HEK293 (cell line): ENCODE data around the gene MDM4.

ENCODE experiments used
- BCL11A ChIP-seq: fragments of 450-650 bp; formaldehyde crosslinking; IDR thresholded peaks from 2 replicates; pipeline ENCODE4 v1.5.1; 2016; ENCODE audit warnings: low read depth, missing biosample characterization, missing genetic modification characterization
- HOXA7 ChIP-seq: sonication (generic); formaldehyde crosslinking; IDR thresholded peaks from 2 replicates; pipeline ENCODE4 v1.8.1; 2022; ENCODE audit warnings: missing genetic modification reagents, borderline replicate concordance
- KLF1 ChIP-seq: fragments of 450-650 bp; formaldehyde crosslinking; IDR thresholded peaks from 2 replicates; pipeline ENCODE4 v1.5.1; 2016; ENCODE audit warnings: missing biosample characterization, missing genetic modification characterization
- KLF8 ChIP-seq: fragments of 450-650 bp; formaldehyde crosslinking; IDR thresholded peaks from 2 replicates; pipeline ENCODE4 v1.5.1; 2016; ENCODE audit warnings: missing biosample characterization, missing genetic modification characterization
- TRIM28 ChIP-seq: IDR thresholded peaks from 2 replicates; pipeline ENCODE4 v1.6.1; 2011; ENCODE audit warnings: low read length, control low read depth, borderline replicate concordance
- ZBTB17 ChIP-seq: fragments of 450-650 bp; formaldehyde crosslinking; IDR thresholded peaks from 2 replicates; pipeline ENCODE4 v1.5.1; 2016; ENCODE audit warnings: missing biosample characterization, missing genetic modification characterization
- ZFP69B ChIP-seq: fragments of 450-650 bp; formaldehyde crosslinking; IDR thresholded peaks from 2 replicates; pipeline ENCODE4 v1.5.1; 2016; ENCODE audit warnings: missing biosample characterization, missing genetic modification characterization
- ZNF112 ChIP-seq: fragments of 450-650 bp; formaldehyde crosslinking; IDR thresholded peaks from 2 replicates; pipeline ENCODE4 v1.5.0; 2017; ENCODE audit warnings: missing biosample characterization, missing genetic modification characterization
- ZNF155 ChIP-seq: fragments of 450-650 bp; formaldehyde crosslinking; IDR thresholded peaks from 2 replicates; pipeline ENCODE4 v1.5.1; 2016; ENCODE audit warnings: missing biosample characterization, missing genetic modification characterization
- ZNF16 ChIP-seq: fragments of 450-650 bp; formaldehyde crosslinking; IDR thresholded peaks from 2 replicates; pipeline ENCODE4 v1.5.1; 2016; ENCODE audit warnings: low read depth, missing biosample characterization, missing genetic modification characterization
- ZNF266 ChIP-seq: fragments of 450-650 bp; formaldehyde crosslinking; IDR thresholded peaks from 2 replicates; pipeline ENCODE4 v1.5.1; 2016; ENCODE audit warnings: missing biosample characterization, missing genetic modification characterization, low read depth
- ZNF302 ChIP-seq: fragments of 450-650 bp; formaldehyde crosslinking; IDR thresholded peaks from 2 replicates; pipeline ENCODE4 v1.5.1; 2016; ENCODE audit warnings: missing biosample characterization, missing genetic modification characterization, low read depth
- ZNF324 ChIP-seq: fragments of 450-650 bp; formaldehyde crosslinking; IDR thresholded peaks from 2 replicates; pipeline ENCODE4 v1.5.1; 2016; ENCODE audit warnings: missing biosample characterization, missing genetic modification characterization
- ZNF394 ChIP-seq: fragments of 450-650 bp; formaldehyde crosslinking; IDR thresholded peaks from 2 replicates; pipeline ENCODE4 v1.5.1; 2016; ENCODE audit warnings: missing biosample characterization, missing genetic modification characterization, mild to moderate bottlenecking, moderate library complexity, borderline replicate concordance
- ZNF426 ChIP-seq: fragments of 450-650 bp; formaldehyde crosslinking; IDR thresholded peaks from 2 replicates; pipeline ENCODE4 v1.5.1; 2017; ENCODE audit warnings: missing biosample characterization, missing genetic modification characterization, mild to moderate bottlenecking, inconsistent platforms, moderate library complexity
- ZNF555 ChIP-seq: fragments of 450-650 bp; formaldehyde crosslinking; conservative IDR thresholded peaks from 2 replicates; pipeline ENCODE4 v1.5.1; 2017; ENCODE audit warnings: missing biosample characterization, mild to moderate bottlenecking, missing genetic modification characterization, inconsistent platforms
- ZNF558 ChIP-seq: fragments of 450-650 bp; formaldehyde crosslinking; IDR thresholded peaks from 2 replicates; pipeline ENCODE4 v1.5.1; 2016; ENCODE audit warnings: missing biosample characterization, missing genetic modification characterization
- ZNF626 ChIP-seq: fragments of 450-650 bp; sonication (Bioruptor Pico); formaldehyde crosslinking; IDR thresholded peaks from 2 replicates; pipeline ENCODE4 v1.5.1; 2018; ENCODE audit warnings: missing biosample characterization, missing genetic modification characterization, inconsistent platforms
- ZNF785 ChIP-seq: fragments of 450-650 bp; formaldehyde crosslinking; IDR thresholded peaks from 2 replicates; pipeline ENCODE4 v1.5.1; 2016; ENCODE audit warnings: missing biosample characterization, missing genetic modification characterization
- ZSCAN16 ChIP-seq: fragments of 450-650 bp; formaldehyde crosslinking; IDR thresholded peaks from 2 replicates; pipeline ENCODE4 v1.5.1; 2016; ENCODE audit warnings: missing biosample characterization, missing genetic modification characterization
- ZSCAN4 ChIP-seq: fragments of 450-650 bp; formaldehyde crosslinking; IDR thresholded peaks from 2 replicates; pipeline ENCODE4 v1.5.1; 2017; ENCODE audit warnings: missing biosample characterization, missing genetic modification characterization
- ZXDB ChIP-seq: fragments of 450-650 bp; formaldehyde crosslinking; IDR thresholded peaks from 2 replicates; pipeline ENCODE4 v1.5.1; 2016; ENCODE audit warnings: missing biosample characterization, missing genetic modification characterization
- TF ChIP-seq, protein P1 (sequence below): fragments of 450-650 bp; formaldehyde crosslinking; IDR thresholded peaks from 2 replicates; pipeline ENCODE4 v1.5.1; 2016; ENCODE audit warnings: missing biosample characterization, missing genetic modification characterization
- TF ChIP-seq, protein P2 (sequence below): fragments of 450-650 bp; formaldehyde crosslinking; IDR thresholded peaks from 2 replicates; pipeline ENCODE4 v1.5.1; 2016; ENCODE audit warnings: missing biosample characterization, missing genetic modification characterization
- TF ChIP-seq, protein P3 (sequence below): fragments of 450-650 bp; formaldehyde crosslinking; IDR thresholded peaks from 2 replicates; pipeline ENCODE4 v1.5.1; 2016; ENCODE audit warnings: missing biosample characterization, missing genetic modification characterization
- TF ChIP-seq, protein P4 (sequence below): fragments of 450-650 bp; IDR thresholded peaks from 2 replicates; pipeline ENCODE4 v1.5.1; 2018; ENCODE audit warnings: missing biosample characterization, mild to moderate bottlenecking, missing genetic modification characterization
- TF ChIP-seq, protein P5 (sequence below): fragments of 450-650 bp; formaldehyde crosslinking; IDR thresholded peaks from 2 replicates; pipeline ENCODE4 v1.5.1; 2016; ENCODE audit warnings: missing biosample characterization, missing genetic modification characterization
- TF ChIP-seq, protein P6 (sequence below): fragments of 450-650 bp; formaldehyde crosslinking; IDR thresholded peaks from 2 replicates; pipeline ENCODE4 v1.5.1; 2016; ENCODE audit warnings: missing biosample characterization, missing genetic modification characterization

MDM4 gene

DNA sequence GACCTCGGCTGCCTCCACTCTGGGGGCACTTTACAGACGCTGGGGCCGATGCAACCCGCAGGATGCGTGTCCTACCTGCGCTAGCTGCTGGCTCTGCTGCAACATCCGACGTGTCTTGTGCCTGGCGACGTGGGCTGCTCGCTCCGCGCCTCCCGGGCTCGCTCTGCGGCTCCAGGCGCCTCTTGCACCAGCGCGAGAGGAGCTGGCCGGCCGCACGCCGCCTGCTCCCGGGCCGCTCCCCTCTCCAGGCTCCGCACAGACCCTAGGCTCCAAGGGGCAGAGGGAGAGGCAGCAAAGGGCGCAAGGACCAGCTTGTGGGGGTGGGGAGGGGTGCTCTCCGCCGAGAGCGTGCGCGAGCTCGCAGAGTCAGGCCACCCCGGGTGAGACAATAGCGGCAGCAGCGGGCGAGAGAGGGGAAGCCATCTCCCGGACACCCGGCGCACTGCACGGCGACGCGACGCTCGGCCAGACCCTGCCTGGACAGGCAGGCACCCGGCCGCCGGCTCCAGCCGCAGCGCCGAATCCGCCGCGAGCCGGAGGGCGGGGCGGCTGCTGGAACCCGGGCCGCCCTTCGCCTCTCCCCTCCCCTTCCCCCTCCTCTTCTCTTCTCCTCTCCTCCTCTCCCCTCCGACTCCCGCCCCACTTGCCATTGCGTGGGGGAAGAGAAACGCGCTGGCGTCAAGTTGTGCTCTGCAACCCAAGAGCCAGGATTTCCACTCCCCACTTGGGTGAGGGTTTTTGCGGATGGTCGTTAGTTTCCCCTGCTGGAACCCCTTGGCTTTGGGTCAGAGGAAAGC is 21.7 kb upstream of the MDM4 start, which contains the start of gene PIK3C2B (continued):
- TF ChIP-seq, protein P1, sequence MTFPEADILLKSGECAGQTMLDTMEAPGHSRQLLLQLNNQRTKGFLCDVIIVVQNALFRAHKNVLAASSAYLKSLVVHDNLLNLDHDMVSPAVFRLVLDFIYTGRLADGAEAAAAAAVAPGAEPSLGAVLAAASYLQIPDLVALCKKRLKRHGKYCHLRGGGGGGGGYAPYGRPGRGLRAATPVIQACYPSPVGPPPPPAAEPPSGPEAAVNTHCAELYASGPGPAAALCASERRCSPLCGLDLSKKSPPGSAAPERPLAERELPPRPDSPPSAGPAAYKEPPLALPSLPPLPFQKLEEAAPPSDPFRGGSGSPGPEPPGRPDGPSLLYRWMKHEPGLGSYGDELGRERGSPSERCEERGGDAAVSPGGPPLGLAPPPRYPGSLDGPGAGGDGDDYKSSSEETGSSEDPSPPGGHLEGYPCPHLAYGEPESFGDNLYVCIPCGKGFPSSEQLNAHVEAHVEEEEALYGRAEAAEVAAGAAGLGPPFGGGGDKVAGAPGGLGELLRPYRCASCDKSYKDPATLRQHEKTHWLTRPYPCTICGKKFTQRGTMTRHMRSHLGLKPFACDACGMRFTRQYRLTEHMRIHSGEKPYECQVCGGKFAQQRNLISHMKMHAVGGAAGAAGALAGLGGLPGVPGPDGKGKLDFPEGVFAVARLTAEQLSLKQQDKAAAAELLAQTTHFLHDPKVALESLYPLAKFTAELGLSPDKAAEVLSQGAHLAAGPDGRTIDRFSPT (tag by site-specific recombination): peak; percentile 6; the same call in 1 of the 2 replicates
- no peak for TF ChIP-seq ZNF426
- no peak for TF ChIP-seq ZNF558 (tag by site-specific recombination)
- TF ChIP-seq ZNF266 (tag by site-specific recombination): no peak
- no peak for TF ChIP-seq ZNF302 (tag by site-specific recombination)
- TF ChIP-seq ZNF785: peak; percentile 4; the same call in 1 of the 2 replicates
- no peak for TF ChIP-seq ZFP69B (tag by site-specific recombination)
- TF ChIP-seq HOXA7 (CRISPR knock-in tag): no peak
- TF ChIP-seq ZNF626 (tag by site-specific recombination): no peak
- no peak for TF ChIP-seq ZNF394 (tag by site-specific recombination)
- TF ChIP-seq BCL11A (tag by site-specific recombination): no peak
- no peak for TF ChIP-seq ZNF155
- TF ChIP-seq, protein P2, sequence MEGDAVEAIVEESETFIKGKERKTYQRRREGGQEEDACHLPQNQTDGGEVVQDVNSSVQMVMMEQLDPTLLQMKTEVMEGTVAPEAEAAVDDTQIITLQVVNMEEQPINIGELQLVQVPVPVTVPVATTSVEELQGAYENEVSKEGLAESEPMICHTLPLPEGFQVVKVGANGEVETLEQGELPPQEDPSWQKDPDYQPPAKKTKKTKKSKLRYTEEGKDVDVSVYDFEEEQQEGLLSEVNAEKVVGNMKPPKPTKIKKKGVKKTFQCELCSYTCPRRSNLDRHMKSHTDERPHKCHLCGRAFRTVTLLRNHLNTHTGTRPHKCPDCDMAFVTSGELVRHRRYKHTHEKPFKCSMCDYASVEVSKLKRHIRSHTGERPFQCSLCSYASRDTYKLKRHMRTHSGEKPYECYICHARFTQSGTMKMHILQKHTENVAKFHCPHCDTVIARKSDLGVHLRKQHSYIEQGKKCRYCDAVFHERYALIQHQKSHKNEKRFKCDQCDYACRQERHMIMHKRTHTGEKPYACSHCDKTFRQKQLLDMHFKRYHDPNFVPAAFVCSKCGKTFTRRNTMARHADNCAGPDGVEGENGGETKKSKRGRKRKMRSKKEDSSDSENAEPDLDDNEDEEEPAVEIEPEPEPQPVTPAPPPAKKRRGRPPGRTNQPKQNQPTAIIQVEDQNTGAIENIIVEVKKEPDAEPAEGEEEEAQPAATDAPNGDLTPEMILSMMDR: peak; percentile 80; the same call in 1 of the 2 replicates
- TF ChIP-seq ZBTB17: peak; percentile 80
- peak; percentile 84 for TF ChIP-seq KLF1 (tag by site-specific recombination)
- TF ChIP-seq, protein P3, sequence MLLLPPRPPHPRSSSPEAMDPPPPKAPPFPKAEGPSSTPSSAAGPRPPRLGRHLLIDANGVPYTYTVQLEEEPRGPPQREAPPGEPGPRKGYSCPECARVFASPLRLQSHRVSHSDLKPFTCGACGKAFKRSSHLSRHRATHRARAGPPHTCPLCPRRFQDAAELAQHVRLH (tag by site-specific recombination): no peak
- TF ChIP-seq, protein P4, sequence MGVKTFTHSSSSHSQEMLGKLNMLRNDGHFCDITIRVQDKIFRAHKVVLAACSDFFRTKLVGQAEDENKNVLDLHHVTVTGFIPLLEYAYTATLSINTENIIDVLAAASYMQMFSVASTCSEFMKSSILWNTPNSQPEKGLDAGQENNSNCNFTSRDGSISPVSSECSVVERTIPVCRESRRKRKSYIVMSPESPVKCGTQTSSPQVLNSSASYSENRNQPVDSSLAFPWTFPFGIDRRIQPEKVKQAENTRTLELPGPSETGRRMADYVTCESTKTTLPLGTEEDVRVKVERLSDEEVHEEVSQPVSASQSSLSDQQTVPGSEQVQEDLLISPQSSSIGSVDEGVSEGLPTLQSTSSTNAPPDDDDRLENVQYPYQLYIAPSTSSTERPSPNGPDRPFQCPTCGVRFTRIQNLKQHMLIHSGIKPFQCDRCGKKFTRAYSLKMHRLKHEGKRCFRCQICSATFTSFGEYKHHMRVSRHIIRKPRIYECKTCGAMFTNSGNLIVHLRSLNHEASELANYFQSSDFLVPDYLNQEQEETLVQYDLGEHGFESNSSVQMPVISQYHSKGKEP (tag by site-specific recombination): no peak
- peak; percentile 44; the same call in 1 of the 2 replicates for TF ChIP-seq ZNF324 (tag by site-specific recombination)
- no peak for TF ChIP-seq ZNF16
- TF ChIP-seq ZNF555 (tag by site-specific recombination): no peak
- TF ChIP-seq ZNF112 (tag by site-specific recombination): no peak
- no peak for TF ChIP-seq ZSCAN4 (tag by site-specific recombination)
- no peak for TF ChIP-seq ZSCAN16 (tag by site-specific recombination)
- no peak for TF ChIP-seq TRIM28
- TF ChIP-seq ZXDB (tag by site-specific recombination): peak; percentile 26; the same call in 1 of the 2 replicates
- peak; percentile 74 for TF ChIP-seq KLF8
- TF ChIP-seq, protein P5, sequence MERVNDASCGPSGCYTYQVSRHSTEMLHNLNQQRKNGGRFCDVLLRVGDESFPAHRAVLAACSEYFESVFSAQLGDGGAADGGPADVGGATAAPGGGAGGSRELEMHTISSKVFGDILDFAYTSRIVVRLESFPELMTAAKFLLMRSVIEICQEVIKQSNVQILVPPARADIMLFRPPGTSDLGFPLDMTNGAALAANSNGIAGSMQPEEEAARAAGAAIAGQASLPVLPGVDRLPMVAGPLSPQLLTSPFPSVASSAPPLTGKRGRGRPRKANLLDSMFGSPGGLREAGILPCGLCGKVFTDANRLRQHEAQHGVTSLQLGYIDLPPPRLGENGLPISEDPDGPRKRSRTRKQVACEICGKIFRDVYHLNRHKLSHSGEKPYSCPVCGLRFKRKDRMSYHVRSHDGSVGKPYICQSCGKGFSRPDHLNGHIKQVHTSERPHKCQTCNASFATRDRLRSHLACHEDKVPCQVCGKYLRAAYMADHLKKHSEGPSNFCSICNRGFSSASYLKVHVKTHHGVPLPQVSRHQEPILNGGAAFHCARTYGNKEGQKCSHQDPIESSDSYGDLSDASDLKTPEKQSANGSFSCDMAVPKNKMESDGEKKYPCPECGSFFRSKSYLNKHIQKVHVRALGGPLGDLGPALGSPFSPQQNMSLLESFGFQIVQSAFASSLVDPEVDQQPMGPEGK: peak; percentile 58
- TF ChIP-seq, protein P6, sequence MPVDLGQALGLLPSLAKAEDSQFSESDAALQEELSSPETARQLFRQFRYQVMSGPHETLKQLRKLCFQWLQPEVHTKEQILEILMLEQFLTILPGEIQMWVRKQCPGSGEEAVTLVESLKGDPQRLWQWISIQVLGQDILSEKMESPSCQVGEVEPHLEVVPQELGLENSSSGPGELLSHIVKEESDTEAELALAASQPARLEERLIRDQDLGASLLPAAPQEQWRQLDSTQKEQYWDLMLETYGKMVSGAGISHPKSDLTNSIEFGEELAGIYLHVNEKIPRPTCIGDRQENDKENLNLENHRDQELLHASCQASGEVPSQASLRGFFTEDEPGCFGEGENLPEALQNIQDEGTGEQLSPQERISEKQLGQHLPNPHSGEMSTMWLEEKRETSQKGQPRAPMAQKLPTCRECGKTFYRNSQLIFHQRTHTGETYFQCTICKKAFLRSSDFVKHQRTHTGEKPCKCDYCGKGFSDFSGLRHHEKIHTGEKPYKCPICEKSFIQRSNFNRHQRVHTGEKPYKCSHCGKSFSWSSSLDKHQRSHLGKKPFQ (tag by site-specific recombination): no peak
